Stimulated activated CD4-positive, alpha-beta T cell treated with anti-CD3 and anti-CD28 coated beads, Interleukin-1b, Interleukin-23, amount 100 ng/mL, for 24 hours (primary cell): Measurements from ENCODE around the gene CFAP210.

Experiments
- DNase-seq, 4 experiments: peaks; one replicate each; pipeline ENCODE4 v3.0.0-alpha.2; 2020; ENCODE audit warnings: low read depth in 4 of 4, low spot score in 1 of 4

CFAP210 gene

GRCh38 chr2:169673921-169674320 is 20.3 kb downstream of the CFAP210 start:
- no peak for DNase-seq

DNA sequence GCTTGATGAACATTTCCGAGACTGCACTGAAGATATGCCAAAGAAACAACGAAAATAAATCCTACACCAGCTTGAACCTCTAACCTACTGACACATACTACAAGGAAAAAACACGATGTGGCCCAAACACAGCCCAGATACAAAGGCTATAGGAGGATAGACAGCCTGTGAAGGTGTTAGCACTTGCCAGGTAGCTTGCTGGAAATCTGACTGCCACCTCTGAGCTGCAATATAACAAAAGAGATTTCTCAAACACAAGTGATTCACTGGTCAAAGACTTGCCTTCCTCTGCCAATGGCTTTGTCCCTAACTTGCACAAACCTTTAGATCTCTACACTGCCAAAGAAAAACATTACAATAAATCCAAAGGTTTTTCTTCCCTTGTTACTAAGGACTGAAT is 21.1 kb downstream of the CFAP210 start:
- DNase-seq, result no peak

GRCh38 chr2:169672406-169672805 is 21.8 kb downstream of the CFAP210 start:
- DNase-seq, result no peak

DNA sequence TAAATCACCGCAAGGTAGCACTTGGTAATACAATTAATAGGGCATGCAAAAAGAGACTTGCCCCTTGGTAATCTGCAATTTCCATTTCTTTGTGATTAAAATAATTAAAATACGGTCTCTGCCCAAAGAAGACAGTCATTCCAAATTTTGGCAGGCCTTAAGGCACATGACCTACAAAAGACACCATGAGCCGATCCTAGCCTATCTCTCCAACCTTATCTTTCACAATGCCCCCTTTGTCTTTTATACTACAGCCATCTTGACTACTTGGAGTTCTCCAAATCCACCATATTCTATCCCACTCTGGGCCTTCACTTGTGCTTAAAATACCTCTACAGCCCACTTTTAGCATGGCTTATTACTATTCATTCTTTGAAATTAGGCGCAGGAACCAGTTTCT is 23.3 kb downstream of the CFAP210 start:
- DNase-seq, result no peak

GRCh38 chr2:169670215-169670651 is 24.0 kb downstream of the CFAP210 start:
- DNase-seq, result no peak

DNA sequence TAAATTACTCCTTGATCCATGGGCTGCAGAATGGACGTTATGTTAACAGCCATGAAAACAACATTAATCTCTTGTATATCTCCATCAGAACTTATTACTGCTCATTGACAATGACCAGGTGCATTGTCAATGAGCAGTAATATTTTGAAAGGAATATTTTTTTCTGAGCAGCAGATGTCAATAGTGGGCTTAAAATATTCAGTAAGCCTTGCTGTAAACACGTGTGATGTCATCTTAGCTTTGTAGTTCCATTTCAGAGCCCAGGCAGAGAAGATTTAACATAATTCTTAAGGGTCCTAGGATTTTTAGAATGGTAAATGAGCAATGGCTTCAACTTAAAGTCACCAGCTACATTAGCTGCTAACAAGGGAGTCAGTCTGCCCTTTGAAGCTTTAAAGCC is 26.6 kb downstream of the CFAP210 start:
- DNase-seq, result no peak

DNA sequence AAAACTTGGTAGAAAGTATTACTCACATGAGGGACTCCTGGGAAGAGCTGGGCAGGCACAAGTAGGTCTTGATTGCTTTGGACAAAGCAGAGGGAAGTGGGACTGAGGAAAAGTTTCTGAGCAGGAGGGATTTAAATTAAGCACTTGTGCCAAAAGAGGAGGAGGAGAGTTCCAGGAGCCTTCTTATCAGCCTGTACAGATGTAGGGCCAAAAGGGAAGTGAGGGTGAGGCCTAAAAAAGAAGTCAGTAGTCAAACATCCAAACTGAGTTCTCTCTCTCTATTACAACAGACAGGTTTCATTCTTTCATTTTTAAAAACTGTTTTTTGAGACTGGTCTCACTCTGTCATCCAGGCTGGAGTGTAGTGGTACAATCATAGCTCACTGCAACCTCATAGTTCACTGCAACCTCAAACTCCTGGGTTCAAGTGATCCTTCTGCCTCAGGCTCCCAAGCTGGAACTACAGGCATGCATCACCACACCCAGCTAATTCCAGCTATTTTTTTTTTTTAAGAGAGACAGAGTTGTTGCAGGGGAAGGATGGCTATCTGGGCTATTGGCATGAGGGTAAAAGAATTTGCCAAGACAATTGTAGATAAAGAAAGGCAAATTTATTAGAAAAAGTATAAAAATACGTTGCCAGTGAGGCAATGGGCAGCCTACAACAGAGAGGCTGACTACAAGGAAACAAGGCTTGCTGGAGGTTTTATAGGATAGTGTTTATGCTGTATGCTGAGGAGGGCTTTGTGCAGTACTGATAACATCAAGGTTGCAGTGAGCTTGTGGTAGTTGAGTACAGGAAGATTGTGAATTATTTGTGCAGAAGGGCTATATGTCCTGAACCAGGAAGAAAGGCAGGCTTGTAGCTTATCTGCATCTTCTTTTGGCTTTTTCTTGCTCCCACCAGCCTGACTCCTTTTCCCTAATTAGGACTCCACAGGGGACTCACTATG is 29.0 kb downstream of the CFAP210 start:
- DNase-seq, result no peak

DNA sequence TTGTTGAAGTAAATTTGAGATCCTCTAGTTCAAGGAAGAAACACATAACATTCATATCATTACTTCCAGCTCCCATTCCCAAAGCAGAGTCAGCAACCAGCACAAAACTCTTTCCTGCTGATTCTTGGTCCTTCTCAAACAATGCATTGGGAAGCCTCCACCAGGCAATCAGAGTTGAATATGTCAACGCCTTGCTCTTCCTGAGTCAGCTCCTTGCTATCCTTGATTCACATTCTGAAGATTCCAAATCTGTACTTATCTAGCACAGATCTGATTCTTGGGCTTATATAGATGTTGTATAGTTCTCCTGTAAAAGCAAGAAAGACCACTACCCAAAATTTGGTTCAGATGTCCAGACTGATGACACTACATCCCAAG is 29.6 kb downstream of the CFAP210 start:
- DNase-seq, result no peak

DNA sequence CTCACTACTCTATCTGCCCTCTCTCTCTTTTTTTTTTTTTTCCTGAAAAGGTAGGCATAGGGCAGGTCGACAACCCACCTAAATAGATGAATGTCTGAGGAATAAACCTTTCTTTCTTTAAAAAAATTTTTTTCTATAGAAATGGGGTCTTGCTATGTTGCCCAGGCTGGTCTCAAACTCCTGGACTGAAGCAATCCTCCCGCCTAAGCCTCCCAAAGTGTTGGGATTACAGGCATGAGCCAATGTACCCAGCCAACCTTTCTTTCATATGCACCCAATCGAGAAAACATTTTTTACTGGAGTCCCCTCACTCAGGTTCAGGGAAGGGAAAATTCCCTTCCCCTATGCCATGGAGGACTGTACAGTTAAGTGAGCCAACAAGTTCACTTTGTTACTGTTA is 31.0 kb downstream of the CFAP210 start:
- DNase-seq, result no peak

DNA sequence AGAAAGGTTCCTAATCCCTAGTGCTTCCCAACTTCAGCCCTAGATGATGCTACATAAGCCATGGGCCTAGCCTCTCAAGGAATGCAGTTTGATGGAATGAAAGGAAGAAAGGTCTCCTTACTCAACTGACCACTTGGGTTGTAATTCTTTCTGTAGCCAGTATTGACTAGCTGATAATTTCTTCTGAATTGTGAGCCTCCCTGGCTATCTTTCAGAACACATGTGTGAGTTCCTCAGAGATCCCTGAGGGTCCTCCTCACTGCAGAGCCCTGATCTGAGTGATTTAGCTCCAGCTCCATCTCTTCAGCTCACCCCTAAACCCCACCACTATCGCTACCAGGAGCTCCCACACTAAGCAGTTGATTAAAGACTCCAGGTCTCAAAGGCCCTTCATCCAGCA is 31.5 kb downstream of the CFAP210 start:
- DNase-seq, result no peak

- DNase-seq, result no peak
These were observed 32.9 kb downstream of the CFAP210 start for GRCh38 chr2:169661265-169661664.

- no peak for DNase-seq
These were observed 34.9 kb downstream of the CFAP210 start for GRCh38 chr2:169659320-169659719.

DNA sequence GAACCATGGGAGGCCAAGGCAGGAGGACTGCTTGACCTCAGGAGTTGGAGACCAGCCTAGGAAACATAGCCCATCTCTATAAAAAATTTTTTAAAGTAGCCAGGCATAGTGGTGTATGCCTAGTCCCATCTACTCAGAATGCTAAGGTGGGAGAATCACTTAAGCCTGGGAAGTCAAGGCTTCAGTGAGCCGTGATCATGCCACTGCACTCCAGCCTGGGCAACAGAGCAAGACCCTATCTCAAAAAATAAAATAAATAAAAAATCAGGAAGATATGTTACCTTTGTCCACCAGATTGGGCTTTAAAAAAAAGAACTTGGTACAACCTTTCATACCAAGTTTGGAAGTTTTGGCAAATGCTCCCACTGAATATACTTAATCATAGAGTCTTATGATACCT is 35.3 kb downstream of the CFAP210 start:
- DNase-seq, result no peak

DNA sequence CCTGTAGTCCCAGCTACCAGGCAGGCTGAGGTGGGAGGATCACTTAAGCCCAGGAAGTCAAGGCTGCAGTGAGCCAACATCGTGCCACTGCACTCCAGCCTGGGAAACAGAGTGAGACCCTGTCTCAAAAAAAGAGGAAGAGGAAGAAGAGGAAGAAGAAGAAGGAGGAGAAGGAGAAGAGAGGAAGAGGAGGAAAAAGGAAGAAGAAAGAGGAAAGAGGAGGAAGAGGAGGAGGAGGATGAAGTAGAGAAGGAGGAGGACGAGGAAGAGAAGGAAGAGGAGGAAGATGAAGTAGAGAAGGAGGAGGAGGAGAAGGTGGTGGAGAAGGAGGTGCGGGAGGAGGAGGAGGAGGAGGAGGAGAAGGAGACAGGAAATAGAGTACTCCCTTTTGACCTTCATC is 38.0 kb downstream of the CFAP210 start:
- no peak for DNase-seq

- DNase-seq, result no peak
These were observed 40.6 kb downstream of the CFAP210 start for GRCh38 chr2:169653636-169654035.

- no peak for DNase-seq
These were observed 44.9 kb downstream of the CFAP210 start for GRCh38 chr2:169649278-169649677.

DNA sequence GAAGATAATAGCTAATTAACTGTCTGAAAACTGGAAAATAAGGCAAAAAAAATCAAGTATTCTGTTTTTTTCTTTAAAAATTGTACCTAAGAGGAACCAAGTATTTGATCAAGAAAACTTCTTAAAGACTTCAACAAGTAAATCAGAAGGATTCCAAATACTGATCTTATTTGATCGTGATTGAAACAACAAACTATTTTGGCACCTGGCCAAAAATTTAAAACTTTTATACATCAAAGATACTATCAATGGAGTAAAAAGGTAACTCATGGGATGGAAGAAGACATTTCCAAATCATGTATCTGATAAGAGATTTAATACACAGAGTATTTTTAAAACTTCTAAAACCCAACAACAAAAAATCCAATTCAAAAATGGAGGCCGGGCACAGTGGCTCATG is 46.7 kb downstream of the CFAP210 start:
- no peak for DNase-seq

GRCh38 chr2:169644173-169644572 is 50.0 kb downstream of the CFAP210 start:
- DNase-seq, result no peak

GRCh38 chr2:169641464-169641863 is 52.7 kb downstream of the CFAP210 start:
- DNase-seq, result no peak

DNA sequence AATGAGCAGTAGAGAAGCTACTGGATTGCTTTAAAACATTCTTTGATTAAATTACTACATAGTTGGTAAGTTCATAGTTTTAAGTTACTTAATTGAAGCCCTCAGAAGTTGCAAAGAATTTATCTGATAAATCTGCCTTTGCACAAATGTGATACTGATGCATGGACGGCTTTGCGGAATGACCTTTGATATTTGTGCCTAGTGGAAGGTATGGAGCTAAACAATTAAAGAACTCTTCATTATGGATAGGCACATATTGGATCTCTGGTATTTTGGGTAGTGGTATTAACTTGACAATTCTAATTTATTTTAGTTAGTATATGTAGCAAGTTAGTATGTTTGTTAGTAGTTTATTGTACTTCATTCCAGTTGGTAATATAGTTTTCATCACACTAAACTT is 54.1 kb downstream of the CFAP210 start:
- no peak for DNase-seq

DNA sequence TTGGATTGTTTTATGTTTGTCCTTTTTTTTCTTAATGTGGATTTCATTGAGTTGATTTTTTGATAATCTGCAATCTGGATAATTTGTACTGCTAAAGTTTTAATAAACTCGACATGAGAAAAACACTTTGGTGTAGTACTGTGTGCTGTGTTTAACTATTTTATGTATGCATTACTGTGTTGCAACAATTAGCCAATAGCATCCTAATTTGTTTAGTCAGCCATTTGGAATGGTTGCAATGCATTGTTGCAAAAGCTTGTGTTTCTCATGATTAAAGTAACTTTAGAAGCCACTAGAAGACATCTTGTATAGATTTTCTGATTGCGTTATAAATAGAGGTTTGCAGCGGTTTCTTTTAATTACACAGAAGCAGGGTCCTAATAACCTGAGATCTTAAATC is 56.6 kb downstream of the CFAP210 start:
- no peak for DNase-seq

DNA sequence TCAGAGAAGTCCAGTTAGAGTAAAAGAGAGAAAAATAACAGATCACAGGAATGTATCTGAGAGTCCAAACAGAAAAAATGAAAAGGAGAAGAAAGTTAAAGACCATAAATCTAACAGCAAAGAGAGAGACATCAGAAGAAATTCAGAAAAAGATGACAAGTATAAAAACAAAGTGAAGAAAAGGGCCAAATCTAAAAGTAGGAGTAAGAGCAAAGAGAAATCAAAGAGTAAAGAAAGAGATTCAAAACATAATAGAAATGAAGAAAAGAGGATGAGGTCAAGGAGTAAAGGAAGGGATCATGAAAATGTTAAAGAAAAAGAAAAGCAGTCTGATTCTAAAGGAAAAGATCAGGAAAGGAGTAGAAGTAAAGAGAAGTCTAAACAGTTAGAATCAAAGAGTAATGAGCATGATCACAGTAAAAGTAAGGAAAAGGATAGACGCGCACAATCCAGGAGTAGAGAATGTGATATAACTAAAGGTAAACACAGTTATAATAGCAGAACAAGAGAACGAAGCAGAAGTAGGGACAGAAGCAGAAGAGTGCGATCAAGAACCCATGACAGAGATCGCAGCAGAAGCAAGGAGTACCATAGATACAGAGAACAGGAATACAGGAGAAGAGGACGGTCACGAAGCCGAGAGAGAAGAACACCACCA is 57.6 kb downstream of the CFAP210 start:
- no peak for DNase-seq

DNA sequence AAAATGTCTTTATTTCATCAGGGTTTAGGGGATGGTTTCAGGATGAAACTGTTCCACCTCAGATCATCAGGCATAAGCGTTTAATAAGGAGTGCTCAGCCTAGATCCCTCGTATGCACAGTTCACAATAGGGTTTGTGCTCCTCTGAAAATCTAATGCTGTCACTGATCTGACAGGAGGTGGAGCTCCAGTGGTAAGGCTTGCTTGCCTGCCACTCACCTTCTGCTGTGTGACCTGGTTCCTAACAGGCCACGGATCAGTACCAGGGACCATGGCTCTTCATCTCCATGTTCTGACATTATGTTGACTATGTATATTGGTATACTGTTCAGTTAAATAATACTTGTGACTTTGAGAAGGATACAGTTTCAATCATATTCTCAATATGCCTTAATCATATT is 68.4 kb downstream of the CFAP210 start:
- DNase-seq, result no peak
